RPMI8226 (cell line): Measurements from ENCODE around the gene ATAD5.
A peak's percentile ranks its signal among the peaks of the same experiment; 100 is the strongest.
"Not testable (repeated sequence)": the region's sequence is repeated elsewhere in the genome, so short reads cannot be mapped to it uniquely, and the experiment has no call there.

Experiments
- DNase-seq: peaks from one replicate; pipeline ENCODE4 v3.0.0-alpha.2; 2015

Gene ATAD5

DNA sequence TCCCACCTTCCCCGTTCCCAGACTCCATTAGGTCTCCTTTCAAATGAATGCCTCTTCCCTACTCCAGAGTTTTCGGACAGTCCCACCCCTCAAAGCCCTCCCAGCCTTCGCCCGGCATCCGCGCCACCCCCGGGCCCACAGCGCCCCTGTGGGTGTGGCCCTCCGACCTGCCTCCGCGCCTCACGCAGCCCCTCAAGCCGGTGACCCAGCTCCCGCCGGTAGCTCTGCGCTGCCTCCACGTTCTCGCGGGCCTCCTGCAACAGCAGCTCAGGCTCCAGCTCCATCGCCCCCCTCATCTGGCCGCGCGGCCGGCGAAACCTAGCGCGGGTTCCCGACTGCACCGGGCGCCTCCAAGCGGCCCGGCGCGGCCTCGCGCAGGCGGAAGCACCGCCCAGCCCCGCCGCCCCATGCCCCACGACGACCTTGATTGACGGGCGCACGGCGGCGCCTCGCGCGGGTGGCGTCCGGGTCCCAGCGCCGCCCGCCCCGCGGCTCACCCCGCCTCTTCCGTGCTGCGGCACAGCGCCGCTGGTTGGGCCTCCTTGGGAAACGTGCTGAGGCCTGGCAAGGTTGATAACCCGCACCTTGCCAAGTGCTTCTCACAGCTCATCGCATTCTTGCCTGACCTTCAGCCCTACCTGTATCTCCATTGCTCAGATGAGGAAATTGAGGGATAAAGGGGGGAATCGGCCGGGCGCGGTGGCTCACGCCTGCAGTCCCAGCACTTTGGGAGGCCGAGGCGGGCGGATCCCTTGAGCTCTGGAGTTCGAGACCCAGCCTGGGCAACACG, 7.2 kb upstream of the ATAD5 start, which contains the start of gene CRLF3:
Gene CRLF3 (minus strand): TSS at position 337 of the 790 bp plus-strand sequence. CDS start 41 bp downstream, at position 296.
- DNase-seq, result peak; percentile 96

DNA sequence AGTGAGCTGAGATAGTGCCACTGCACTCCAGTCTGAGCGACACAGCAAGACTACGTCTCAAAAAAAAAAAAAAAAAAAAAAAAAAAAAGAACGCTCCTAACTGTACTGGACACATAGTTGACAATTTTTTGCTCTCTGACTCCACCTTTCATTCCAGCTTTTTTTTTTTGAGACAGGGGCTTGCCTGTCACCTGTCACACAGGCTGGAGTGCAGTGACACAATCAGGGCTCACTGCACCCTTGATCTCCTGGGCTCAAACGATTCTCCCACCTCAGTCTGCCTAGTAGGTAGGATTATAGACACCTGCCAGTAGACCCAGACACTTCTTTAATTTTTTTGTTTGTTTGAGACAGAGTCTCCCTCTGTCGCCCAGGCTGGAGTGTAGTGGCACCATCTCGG, 4.7 kb upstream of the ATAD5 start:
- no peak for DNase-seq

GRCh38 chr17:30829022-30829421, 2.7 kb upstream of the ATAD5 start:
- no peak for DNase-seq

DNA sequence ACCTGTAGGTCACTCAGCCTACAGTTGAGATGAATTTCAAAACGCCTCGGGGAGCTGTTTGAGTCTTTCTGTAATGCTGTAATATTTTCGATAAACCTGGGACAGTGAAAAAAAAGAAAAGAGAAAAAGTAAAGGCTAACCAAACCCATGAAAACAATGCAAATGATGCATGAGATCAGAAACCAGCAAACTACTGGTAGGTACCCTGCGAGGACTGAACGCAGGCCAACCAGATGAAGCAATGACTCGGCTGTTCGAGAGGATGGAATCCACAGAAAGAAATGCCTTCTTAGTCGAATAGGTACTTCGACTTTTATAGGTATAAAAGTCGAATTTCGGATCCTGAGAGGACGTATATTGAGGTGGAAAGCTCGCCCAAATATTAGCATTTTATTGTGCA, 509 bp upstream of the ATAD5 start:
- DNase-seq, result peak; percentile 24

DNA sequence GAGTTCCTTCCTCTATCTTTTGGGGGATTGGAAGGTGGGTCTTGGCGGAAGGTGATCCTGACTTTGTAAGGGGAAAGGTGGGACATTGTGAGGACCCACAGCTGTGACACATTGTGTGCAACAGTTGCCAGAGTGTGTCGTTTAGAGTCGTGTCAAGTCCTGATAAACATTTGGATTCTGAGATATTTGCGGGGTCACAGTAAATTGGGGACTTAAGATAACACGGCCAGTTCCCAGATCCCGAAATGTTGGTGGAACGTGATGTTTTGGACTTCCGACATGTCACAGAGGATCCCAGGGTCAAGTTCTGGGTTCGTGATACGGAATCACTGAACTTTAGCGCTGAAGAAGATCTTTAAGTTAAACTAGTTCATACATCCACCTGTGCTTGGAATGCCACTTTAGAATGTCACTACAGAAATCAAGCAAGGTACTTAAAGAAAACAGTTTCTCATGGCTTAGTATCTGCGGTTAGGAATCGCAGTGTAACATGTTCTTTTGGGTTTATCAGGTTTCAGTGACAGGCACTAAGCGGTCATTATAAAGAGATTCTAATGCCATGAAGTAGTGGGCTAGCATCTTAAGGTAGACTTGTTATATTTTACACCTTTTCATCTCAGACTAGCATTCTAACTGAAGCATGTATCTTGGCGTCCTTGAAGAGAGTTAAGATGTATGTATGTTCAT, 815 bp downstream of the ATAD5 start:
- DNase-seq, result no peak

- DNase-seq, result no peak
Measured at GRCh38 chr17:30838202-30838807, 6.5 kb downstream of the ATAD5 start.

- no peak for DNase-seq
Measured at GRCh38 chr17:30840771-30841170, 9.0 kb downstream of the ATAD5 start.

DNA sequence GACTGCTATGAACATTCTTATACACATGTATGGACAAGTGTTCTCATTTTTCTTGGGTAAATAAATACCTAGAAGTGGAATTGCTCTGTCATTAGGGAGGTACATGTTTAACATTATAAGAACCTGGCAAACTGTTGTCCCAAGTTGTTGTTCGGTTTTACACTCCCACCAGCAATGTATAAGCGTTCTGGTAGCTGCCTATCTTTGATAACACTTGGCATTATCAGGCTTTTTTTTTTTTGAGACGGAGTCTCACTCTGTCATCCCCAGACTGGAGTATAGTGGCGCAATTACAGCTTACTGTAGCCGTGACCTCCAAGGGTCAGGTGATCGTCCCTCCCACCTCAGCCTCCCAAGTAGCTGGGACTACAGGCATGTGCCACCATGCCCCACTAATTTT, 16.3 kb downstream of the ATAD5 start:
- DNase-seq, result no peak

GRCh38 chr17:30854146-30854545, 22.4 kb downstream of the ATAD5 start:
- DNase-seq, result no peak

DNA sequence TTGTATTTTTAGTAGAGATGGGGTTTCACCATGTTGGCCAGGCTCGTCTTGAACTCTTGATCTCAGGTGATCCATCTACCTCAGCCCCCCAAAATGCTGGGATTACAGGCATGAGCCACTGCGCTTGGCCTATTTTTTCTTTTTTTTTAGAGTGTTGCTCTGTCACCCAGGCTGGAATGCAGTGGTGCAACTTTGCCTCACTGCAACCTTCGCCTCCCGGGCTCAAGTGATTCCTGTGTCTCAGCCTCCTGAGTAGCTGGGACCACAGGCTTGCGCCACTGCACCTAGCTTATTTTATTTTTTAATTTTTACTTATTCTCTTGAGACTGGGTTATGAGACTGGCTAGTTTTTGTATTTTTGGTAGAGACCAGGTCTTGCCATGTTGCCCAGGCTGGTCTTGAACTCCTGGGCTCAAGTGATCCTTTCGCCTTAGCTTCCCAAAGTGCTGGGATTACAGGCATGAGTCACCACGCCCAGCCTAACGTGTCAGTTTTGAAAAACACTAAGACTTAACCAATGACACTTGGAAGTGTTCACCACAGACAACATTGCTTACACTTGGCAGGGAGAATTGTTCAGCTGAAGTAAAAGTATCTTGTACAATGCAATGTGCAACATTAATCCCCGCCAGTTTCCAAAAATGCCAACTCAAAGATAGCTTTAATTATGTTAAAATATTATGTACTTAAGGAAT, 26.9 kb downstream of the ATAD5 start:
- no peak for DNase-seq

- no peak for DNase-seq
Measured at GRCh38 chr17:30864636-30865035, 32.9 kb downstream of the ATAD5 start.

DNA sequence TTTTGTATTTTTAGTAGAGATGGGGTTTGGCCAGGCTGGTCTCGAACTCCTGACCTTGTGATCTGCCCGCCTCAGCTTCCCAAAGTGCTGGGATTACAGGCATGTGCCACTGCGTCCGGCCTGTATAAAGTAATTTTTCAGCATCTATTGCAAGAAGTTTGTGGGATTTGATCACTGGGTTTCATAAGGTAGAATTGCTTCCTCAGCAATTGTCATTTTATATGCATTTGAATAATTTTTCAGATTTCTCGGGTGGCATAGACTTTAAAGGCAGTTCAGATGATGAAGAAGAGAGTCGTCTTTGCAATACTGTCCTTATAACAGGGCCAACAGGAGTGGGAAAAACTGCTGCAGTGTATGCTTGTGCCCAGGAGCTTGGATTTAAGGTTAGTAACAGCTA, 37.2 kb downstream of the ATAD5 start:
- DNase-seq, result no peak

- DNase-seq, result no peak
Measured at GRCh38 chr17:30886187-30886586, 54.4 kb downstream of the ATAD5 start.

DNA sequence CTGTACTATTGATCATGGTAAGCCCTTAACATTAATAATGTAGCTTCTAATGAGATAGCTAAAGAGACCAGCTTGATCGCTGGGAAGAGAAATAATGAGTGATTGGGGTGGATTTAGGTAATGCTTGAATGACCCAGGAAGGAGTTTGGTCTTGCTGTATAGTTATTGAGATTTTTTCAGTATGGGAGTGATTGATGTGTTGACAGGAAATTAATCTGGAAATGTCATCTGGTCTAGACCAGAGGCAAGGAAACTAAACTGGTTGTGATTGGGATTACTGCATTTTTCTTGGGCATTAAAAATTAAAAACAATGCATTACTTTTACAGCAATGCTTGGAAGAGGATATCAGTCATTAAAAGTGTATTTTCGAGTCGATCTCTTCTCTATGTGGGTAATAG, 62.5 kb downstream of the ATAD5 start:
- no peak for DNase-seq

DNA sequence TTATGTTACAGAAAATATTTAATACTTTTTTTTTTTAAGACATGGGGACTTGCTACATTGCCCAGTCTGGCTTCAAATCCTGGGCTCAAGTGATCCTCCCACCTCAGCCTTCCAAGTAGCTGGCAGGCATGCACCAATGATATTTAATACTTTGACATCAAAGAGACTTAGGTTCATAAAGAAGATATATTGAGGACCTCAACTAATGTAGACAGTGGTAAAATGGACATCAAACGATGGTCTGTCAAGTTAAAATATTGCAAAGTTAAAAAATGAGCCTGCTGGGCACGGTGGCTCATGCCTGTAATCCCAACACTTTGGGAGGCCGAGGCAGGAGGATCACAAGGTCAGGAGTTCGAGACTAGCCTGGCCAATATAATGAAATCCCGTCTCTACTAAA, 65.5 kb downstream of the ATAD5 start:
- no peak for DNase-seq

DNA sequence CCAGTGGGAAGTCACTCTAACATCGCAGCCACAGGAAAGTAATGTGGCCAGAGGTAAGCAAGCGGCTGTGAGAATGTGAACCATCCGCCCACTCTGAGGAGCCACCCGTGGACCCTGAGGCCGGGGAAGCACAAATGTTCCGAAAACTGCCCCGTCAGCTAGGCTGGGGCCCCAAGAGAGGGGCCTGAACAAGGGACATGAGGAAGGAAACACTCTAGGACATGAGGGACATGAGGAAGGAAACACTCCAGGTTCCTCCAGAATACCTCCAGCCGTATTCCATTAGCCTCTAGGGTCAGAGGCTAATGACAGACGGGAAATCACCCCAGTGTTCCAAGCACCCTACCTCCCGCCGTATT, 74.0 kb downstream of the ATAD5 start:
- DNase-seq, result peak; percentile 15

DNA sequence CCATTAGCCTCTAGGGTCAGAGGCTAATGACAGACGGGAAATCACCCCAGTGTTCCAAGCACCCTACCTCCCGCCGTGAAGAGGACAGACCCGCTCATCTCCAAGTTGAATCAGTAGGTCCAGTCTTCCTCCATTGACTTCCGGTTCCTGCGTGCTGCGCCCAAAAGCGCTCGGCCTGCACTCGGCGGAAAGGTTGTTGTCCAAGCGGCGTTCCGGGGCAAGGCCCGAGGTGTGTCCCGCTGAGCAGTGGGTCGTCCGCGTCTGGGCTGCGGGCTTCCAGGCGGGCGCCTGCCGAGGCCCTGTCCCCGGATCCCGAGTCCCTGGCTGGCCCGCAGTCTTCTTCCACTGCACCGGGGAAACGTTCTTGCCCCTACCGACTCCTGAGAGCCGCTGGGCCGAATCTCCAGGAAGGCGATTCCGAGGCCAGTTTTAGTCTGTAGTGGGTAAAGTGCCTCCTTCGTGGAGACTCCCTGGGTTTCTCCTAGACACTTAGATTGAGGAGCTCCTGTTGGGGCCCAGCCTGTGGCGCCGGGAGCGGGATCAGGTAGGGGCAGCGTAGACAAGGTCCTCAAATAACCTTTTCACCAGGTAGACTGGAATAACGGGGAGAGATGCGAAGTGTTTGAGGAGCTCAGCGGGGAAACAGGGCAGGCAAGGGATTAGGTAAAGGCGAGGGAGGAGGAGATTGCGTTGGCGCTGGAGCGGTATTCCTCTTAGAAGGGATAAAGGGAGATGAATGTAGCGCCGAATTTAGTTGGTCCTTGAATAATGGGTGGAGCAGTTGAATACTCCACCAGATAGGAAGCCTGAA, 74.5 kb downstream of the ATAD5 start, which contains the start of gene TEFM:
Gene TEFM (minus strand): TSS at position 138 of the 811 bp plus-strand sequence. CDS start 40 bp downstream, at position 98.
- peak; percentile 92 for DNase-seq

DNA sequence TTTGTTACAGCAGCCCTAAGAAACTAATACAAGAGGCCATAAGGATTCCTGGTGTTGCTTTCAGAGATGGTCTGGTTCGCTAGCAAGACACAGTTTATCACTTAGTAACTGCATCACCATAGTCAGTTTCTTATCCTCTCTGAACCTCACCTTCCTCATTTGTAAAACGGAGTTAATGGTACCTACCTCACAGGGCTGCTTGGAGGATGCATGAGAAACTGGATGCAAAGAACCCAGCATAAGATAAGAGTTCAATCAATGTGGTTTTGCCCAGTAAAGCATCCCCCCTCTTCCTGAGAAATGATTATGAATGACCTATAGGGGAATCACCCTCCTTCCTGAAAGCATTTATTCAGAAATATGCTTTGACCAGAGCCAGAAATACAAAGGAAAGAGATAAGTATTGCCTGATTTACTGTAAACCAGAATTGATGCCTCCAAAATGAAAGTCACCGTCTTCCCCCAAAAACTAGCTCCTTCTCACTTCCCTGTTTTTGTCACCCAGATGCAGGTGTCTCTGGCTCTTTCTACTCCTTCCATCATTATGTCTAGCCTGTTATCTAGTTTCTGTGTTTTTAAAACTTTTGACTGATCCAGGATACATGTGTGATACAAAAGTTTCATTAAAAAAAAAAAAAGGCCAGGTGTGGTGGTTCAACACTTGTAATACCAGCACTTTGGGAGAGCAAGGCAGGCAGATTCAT, 77.1 kb downstream of the ATAD5 start:
- DNase-seq, result peak; percentile 63

- DNase-seq, result not testable (repeated sequence)
Measured at GRCh38 chr17:30910151-30910550, 78.4 kb downstream of the ATAD5 start.

GRCh38 chr17:30913955-30914354, 82.2 kb downstream of the ATAD5 start:
- no peak for DNase-seq

- no peak for DNase-seq
Measured at GRCh38 chr17:30915833-30916611, 84.3 kb downstream of the ATAD5 start.
